ENCODE results near the gene RASL10B.

RASL10B gene

GRCh38 chr17:35716173-35716572 lies 15.3 kb upstream of the RASL10B start:
- no peaks in the 10 kb centered on the region for H3K4me1 ChIP-seq (ENCODE audit: control insufficient read depth in 2 of 2, insufficient read depth in 2 of 2, low read length in 2 of 2)
- peaks cover 49 to 58% of the 10 kb centered on the region in 2 donors for H3K36me3 ChIP-seq (ENCODE audit: control insufficient read depth in 2 of 2, insufficient read depth in 2 of 2, low read length in 2 of 2)
- H3K9ac ChIP-seq (ENCODE audit: low read depth in 1 of 2, low read length in 2 of 2), result no peak overlapping the region
- no peaks in the 10 kb centered on the region for H3K9me3 ChIP-seq (ENCODE audit: control insufficient read depth in 2 of 2, low read length in 2 of 2)
- no peaks in the 10 kb centered on the region for H3K27me3 ChIP-seq (ENCODE audit: control insufficient read depth in 2 of 2, insufficient read depth in 2 of 2, low read length in 2 of 2)
- no peak overlapping the region for H3K4me3 ChIP-seq (ENCODE audit: low read length in 2 of 2)
- no peak overlapping the region for H3K27ac ChIP-seq (ENCODE audit: low read depth in 2 of 2, low read length in 2 of 2)

GRCh38 chr17:35716897-35717465 lies 14.5 kb upstream of the RASL10B start:
- Histone ChIP-seq H3K4me1 (ENCODE audit: control insufficient read depth in 2 of 2, insufficient read depth in 2 of 2, low read length in 2 of 2) (no peaks in the 10 kb centered on the region), H3K36me3 (ENCODE audit: control insufficient read depth in 2 of 2, insufficient read depth in 2 of 2, low read length in 2 of 2) (peaks cover 48 to 57% of the 10 kb centered on the region in 2 donors), H3K4me3 (ENCODE audit: low read length in 2 of 2) (no peak overlapping the region), H3K9me3 (ENCODE audit: control insufficient read depth in 2 of 2, low read length in 2 of 2) (no peaks in the 10 kb centered on the region), H3K27me3 (ENCODE audit: control insufficient read depth in 2 of 2, insufficient read depth in 2 of 2, low read length in 2 of 2) (no peaks in the 10 kb centered on the region), H3K27ac (ENCODE audit: low read depth in 2 of 2, low read length in 2 of 2) (no peak overlapping the region), H3K9ac (ENCODE audit: low read depth in 1 of 2, low read length in 2 of 2) (no peak overlapping the region)

GRCh38 chr17:35717475-35717874 lies 14.0 kb upstream of the RASL10B start:
- no peak overlapping the region for H3K27ac ChIP-seq (ENCODE audit: low read depth in 2 of 2, low read length in 2 of 2)
- no peak overlapping the region for H3K9ac ChIP-seq (ENCODE audit: low read depth in 1 of 2, low read length in 2 of 2)

GRCh38 chr17:35723735-35724134 lies 7.7 kb upstream of the RASL10B start:
- no peaks in the 10 kb centered on the region for H3K9me3 ChIP-seq (ENCODE audit: control insufficient read depth in 2 of 2, low read length in 2 of 2)
- no peaks in the 10 kb centered on the region for H3K27me3 ChIP-seq (ENCODE audit: control insufficient read depth in 2 of 2, insufficient read depth in 2 of 2, low read length in 2 of 2)
- no peak overlapping the region for H3K27ac ChIP-seq (ENCODE audit: low read depth in 2 of 2, low read length in 2 of 2)
- H3K4me3 ChIP-seq (ENCODE audit: low read length in 2 of 2), result no peak overlapping the region
- no peak overlapping the region for H3K9ac ChIP-seq (ENCODE audit: low read depth in 1 of 2, low read length in 2 of 2)
- no peaks in the 10 kb centered on the region for H3K4me1 ChIP-seq (ENCODE audit: control insufficient read depth in 2 of 2, insufficient read depth in 2 of 2, low read length in 2 of 2)
- peaks cover 38% of the 10 kb centered on the region in 2 donors for H3K36me3 ChIP-seq (ENCODE audit: control insufficient read depth in 2 of 2, insufficient read depth in 2 of 2, low read length in 2 of 2)

More at GRCh38 chr17:35717475-35717874, 14.0 kb upstream of the RASL10B start:
- H3K36me3 ChIP-seq (ENCODE audit: control insufficient read depth in 2 of 2, insufficient read depth in 2 of 2, low read length in 2 of 2), result peaks cover 48 to 57% of the 10 kb centered on the region in 2 donors
- H3K4me3 ChIP-seq (ENCODE audit: low read length in 2 of 2), result no peak overlapping the region
- no peaks in the 10 kb centered on the region for H3K9me3 ChIP-seq (ENCODE audit: control insufficient read depth in 2 of 2, low read length in 2 of 2)
- no peaks in the 10 kb centered on the region for H3K27me3 ChIP-seq (ENCODE audit: control insufficient read depth in 2 of 2, insufficient read depth in 2 of 2, low read length in 2 of 2)
- no peaks in the 10 kb centered on the region for H3K4me1 ChIP-seq (ENCODE audit: control insufficient read depth in 2 of 2, insufficient read depth in 2 of 2, low read length in 2 of 2)

- H3K27me3 ChIP-seq (ENCODE audit: control insufficient read depth in 2 of 2, insufficient read depth in 2 of 2, low read length in 2 of 2), result no peaks in the 10 kb centered on the region
- no peaks in the 10 kb centered on the region for H3K9me3 ChIP-seq (ENCODE audit: control insufficient read depth in 2 of 2, low read length in 2 of 2)
- H3K27ac ChIP-seq (ENCODE audit: low read depth in 2 of 2, low read length in 2 of 2), result no peak overlapping the region
- H3K4me1 ChIP-seq (ENCODE audit: control insufficient read depth in 2 of 2, insufficient read depth in 2 of 2, low read length in 2 of 2), result no peaks in the 10 kb centered on the region
- peaks cover 31 to 35% of the 10 kb centered on the region in 2 donors for H3K36me3 ChIP-seq (ENCODE audit: control insufficient read depth in 2 of 2, insufficient read depth in 2 of 2, low read length in 2 of 2)
- H3K9ac ChIP-seq (ENCODE audit: low read depth in 1 of 2, low read length in 2 of 2), result no peak overlapping the region
- no peak overlapping the region for H3K4me3 ChIP-seq (ENCODE audit: low read length in 2 of 2)
Measured at GRCh38 chr17:35725058-35725457, 6.4 kb upstream of the RASL10B start.

- Histone ChIP-seq H3K27me3 (ENCODE audit: control insufficient read depth in 2 of 2, insufficient read depth in 2 of 2, low read length in 2 of 2) (no peaks in the 10 kb centered on the region), H3K9ac (ENCODE audit: low read depth in 1 of 2, low read length in 2 of 2) (no peak overlapping the region), H3K4me1 (ENCODE audit: control insufficient read depth in 2 of 2, insufficient read depth in 2 of 2, low read length in 2 of 2) (no peaks in the 10 kb centered on the region), H3K4me3 (ENCODE audit: low read length in 2 of 2) (no peak overlapping the region), H3K36me3 (ENCODE audit: control insufficient read depth in 2 of 2, insufficient read depth in 2 of 2, low read length in 2 of 2) (peaks cover 31 to 35% of the 10 kb centered on the region in 2 donors), H3K9me3 (ENCODE audit: control insufficient read depth in 2 of 2, low read length in 2 of 2) (no peaks in the 10 kb centered on the region), H3K27ac (ENCODE audit: low read depth in 2 of 2, low read length in 2 of 2) (no peak overlapping the region)
Measured at GRCh38 chr17:35725802-35726126, 5.7 kb upstream of the RASL10B start.

- no peak overlapping the region for H3K4me3 ChIP-seq (ENCODE audit: low read length in 2 of 2)
- no peak overlapping the region for H3K27ac ChIP-seq (ENCODE audit: low read depth in 2 of 2, low read length in 2 of 2)
- no peak overlapping the region for H3K9ac ChIP-seq (ENCODE audit: low read depth in 1 of 2, low read length in 2 of 2)
- no peaks in the 10 kb centered on the region for H3K9me3 ChIP-seq (ENCODE audit: control insufficient read depth in 2 of 2, low read length in 2 of 2)
- peaks cover 31 to 35% of the 10 kb centered on the region in 2 donors for H3K36me3 ChIP-seq (ENCODE audit: control insufficient read depth in 2 of 2, insufficient read depth in 2 of 2, low read length in 2 of 2)
- no peaks in the 10 kb centered on the region for H3K27me3 ChIP-seq (ENCODE audit: control insufficient read depth in 2 of 2, insufficient read depth in 2 of 2, low read length in 2 of 2)
- H3K4me1 ChIP-seq (ENCODE audit: control insufficient read depth in 2 of 2, insufficient read depth in 2 of 2, low read length in 2 of 2), result peaks cover 5% of the 10 kb centered on the region in 2 donors
Measured at GRCh38 chr17:35726127-35726952, 5.1 kb upstream of the RASL10B start.

GRCh38 chr17:35726953-35727460 lies 4.4 kb upstream of the RASL10B start:
- Histone ChIP-seq H3K4me3 (ENCODE audit: low read length in 2 of 2) (no peak overlapping the region), H3K9me3 (ENCODE audit: control insufficient read depth in 2 of 2, low read length in 2 of 2) (no peaks in the 10 kb centered on the region), H3K9ac (ENCODE audit: low read depth in 1 of 2, low read length in 2 of 2) (no peak overlapping the region), H3K27ac (ENCODE audit: low read depth in 2 of 2, low read length in 2 of 2) (no peak overlapping the region), H3K27me3 (ENCODE audit: control insufficient read depth in 2 of 2, insufficient read depth in 2 of 2, low read length in 2 of 2) (peaks cover 0 to under 1% of the 10 kb centered on the region in 2 donors), H3K4me1 (ENCODE audit: control insufficient read depth in 2 of 2, insufficient read depth in 2 of 2, low read length in 2 of 2) (peaks cover 5 to 6% of the 10 kb centered on the region in 2 donors), H3K36me3 (ENCODE audit: control insufficient read depth in 2 of 2, insufficient read depth in 2 of 2, low read length in 2 of 2) (peaks cover 31 to 35% of the 10 kb centered on the region in 2 donors)

- H3K9me3 ChIP-seq (ENCODE audit: control insufficient read depth in 2 of 2, low read length in 2 of 2), result no peaks in the 10 kb centered on the region
- H3K4me1 ChIP-seq (ENCODE audit: control insufficient read depth in 2 of 2, insufficient read depth in 2 of 2, low read length in 2 of 2), result peaks cover 5 to 6% of the 10 kb centered on the region in 2 donors
- H3K9ac ChIP-seq (ENCODE audit: low read depth in 1 of 2, low read length in 2 of 2), result no peak overlapping the region
- H3K27ac ChIP-seq (ENCODE audit: low read depth in 2 of 2, low read length in 2 of 2), result no peak overlapping the region
- H3K4me3 ChIP-seq (ENCODE audit: low read length in 2 of 2), result no peak overlapping the region
- peaks cover 31 to 35% of the 10 kb centered on the region in 2 donors for H3K36me3 ChIP-seq (ENCODE audit: control insufficient read depth in 2 of 2, insufficient read depth in 2 of 2, low read length in 2 of 2)
- peaks cover 0 to 2% of the 10 kb centered on the region in 2 donors for H3K27me3 ChIP-seq (ENCODE audit: control insufficient read depth in 2 of 2, insufficient read depth in 2 of 2, low read length in 2 of 2)
Measured at GRCh38 chr17:35727635-35728034, 3.8 kb upstream of the RASL10B start.

- Histone ChIP-seq H3K9ac (ENCODE audit: low read depth in 1 of 2, low read length in 2 of 2) (no peak overlapping the region), H3K9me3 (ENCODE audit: control insufficient read depth in 2 of 2, low read length in 2 of 2) (no peaks in the 10 kb centered on the region), H3K4me3 (ENCODE audit: low read length in 2 of 2) (no peak overlapping the region), H3K27me3 (ENCODE audit: control insufficient read depth in 2 of 2, insufficient read depth in 2 of 2, low read length in 2 of 2) (peaks cover 0 to 2% of the 10 kb centered on the region in 2 donors), H3K27ac (ENCODE audit: low read depth in 2 of 2, low read length in 2 of 2) (no peak overlapping the region), H3K36me3 (ENCODE audit: control insufficient read depth in 2 of 2, insufficient read depth in 2 of 2, low read length in 2 of 2) (peaks cover 23 to 29% of the 10 kb centered on the region in 2 donors), H3K4me1 (ENCODE audit: control insufficient read depth in 2 of 2, insufficient read depth in 2 of 2, low read length in 2 of 2) (peaks cover 5 to 6% of the 10 kb centered on the region in 2 donors)
Measured at GRCh38 chr17:35728551-35728950, 2.9 kb upstream of the RASL10B start.

All from mucosa of rectum (tissue), 2 donors.